IPS DF 6.9 (cell line): Measurements from ENCODE around the gene KAZN.

ENCODE experiments used
- DNase-seq: peaks from one replicate; pipeline ENCODE4 v3.0.0-alpha.2; 2013; ENCODE audit warnings: low read depth, low spot score
- H3K27ac ChIP-seq: one replicate; pipeline ENCODE4 v1.5.1; 2013; ENCODE audit warnings: low read length, control low read depth
- H3K27me3 ChIP-seq: 2 replicates; pipeline ENCODE4 v1.6.1; 2013; ENCODE audit warnings: mild to moderate bottlenecking, low read length; ENCODE audit not compliant: control insufficient read depth, insufficient read depth
- H3K36me3 ChIP-seq: 2 replicates; pipeline ENCODE4 v1.6.1; 2013; ENCODE audit warnings: low read length; ENCODE audit not compliant: control insufficient read depth, insufficient read depth
- H3K4me1 ChIP-seq: 2 replicates; pipeline ENCODE4 v1.6.1; 2013; ENCODE audit warnings: low read length; ENCODE audit not compliant: control insufficient read depth, insufficient read depth
- H3K4me3 ChIP-seq: 2 replicates; pipeline ENCODE4 v1.5.1; 2013; ENCODE audit warnings: mild to moderate bottlenecking, low read length
- H3K9me3 ChIP-seq: 2 replicates; pipeline ENCODE4 v1.6.1; 2013; ENCODE audit warnings: low read length, inconsistent platforms; ENCODE audit not compliant: control insufficient read depth, insufficient read depth
- WGBS: extraction: QIAGEN DNeasy Blood & Tissue Kit; methylation state at CpG from one replicate; pipeline ENCODE4 v1.1.7; 2013; ENCODE audit warnings: mixed read lengths, missing lambda C conversion rate; ENCODE audit not compliant: insufficient read length, insufficient coverage; 5-methylcytosine and 5-hydroxymethylcytosine counted together

KAZN gene

GRCh38 chr1:14848625-14849024 lies 250.1 kb downstream of the KAZN start:
- Histone ChIP-seq H3K9me3 (no peaks in the 10 kb centered on the region), H3K4me3 (no peak overlapping the region), H3K36me3 (no peaks in the 10 kb centered on the region), H3K27ac (no peak overlapping the region), H3K27me3 (no peaks in the 10 kb centered on the region), H3K4me1 (no peaks in the 10 kb centered on the region)
- DNase-seq, result no peak
- no CpG with 5 or more reads among the region's 17 CpGs for WGBS

- Histone ChIP-seq H3K4me1 (no peaks in the 10 kb centered on the region), H3K9me3 (no peaks in the 10 kb centered on the region)
Measured at GRCh38 chr1:14849038-14849437, 250.6 kb downstream of the KAZN start.

GRCh38 chr1:14850563-14850962 lies 252.1 kb downstream of the KAZN start:
- Histone ChIP-seq H3K27me3 (no peaks in the 10 kb centered on the region), H3K9me3 (no peaks in the 10 kb centered on the region), H3K4me3 (no peak overlapping the region), H3K36me3 (no peaks in the 10 kb centered on the region), H3K27ac (no peak overlapping the region), H3K4me1 (no peaks in the 10 kb centered on the region)
- DNase-seq, result no peak
- WGBS, result no CpG with 5 or more reads among the region's 5 CpGs

More at GRCh38 chr1:14849038-14849437, 250.6 kb downstream of the KAZN start:
- Histone ChIP-seq H3K27ac (no peak overlapping the region), H3K36me3 (no peaks in the 10 kb centered on the region), H3K4me3 (no peak overlapping the region), H3K27me3 (no peaks in the 10 kb centered on the region)
- WGBS, result no CpG with 5 or more reads among the region's 8 CpGs
- no peak for DNase-seq

- H3K27ac ChIP-seq, result no peak overlapping the region
- H3K4me1 ChIP-seq, result no peaks in the 10 kb centered on the region
- no peaks in the 10 kb centered on the region for H3K36me3 ChIP-seq
- H3K4me3 ChIP-seq, result no peak overlapping the region
- no peaks in the 10 kb centered on the region for H3K27me3 ChIP-seq
- no CpG with 5 or more reads among the region's 9 CpGs for WGBS
- DNase-seq, result no peak
- H3K9me3 ChIP-seq, result no peaks in the 10 kb centered on the region
Measured at GRCh38 chr1:14851760-14852159, 253.3 kb downstream of the KAZN start.

- DNase-seq, result no peak
- H3K36me3 ChIP-seq, result no peaks in the 10 kb centered on the region
- WGBS, result no CpG with 5 or more reads among the region's 9 CpGs
- H3K9me3 ChIP-seq, result no peaks in the 10 kb centered on the region
- no peaks in the 10 kb centered on the region for H3K4me1 ChIP-seq
- no peak overlapping the region for H3K27ac ChIP-seq
- no peak overlapping the region for H3K4me3 ChIP-seq
- H3K27me3 ChIP-seq, result no peaks in the 10 kb centered on the region
Measured at GRCh38 chr1:14852291-14852690, 253.8 kb downstream of the KAZN start.

GRCh38 chr1:14853518-14853917 lies 255.0 kb downstream of the KAZN start:
- H3K4me3 ChIP-seq, result no peak overlapping the region
- no CpG with 5 or more reads among the region's 5 CpGs for WGBS
- no peaks in the 10 kb centered on the region for H3K9me3 ChIP-seq
- no peaks in the 10 kb centered on the region for H3K4me1 ChIP-seq
- no peaks in the 10 kb centered on the region for H3K36me3 ChIP-seq
- DNase-seq, result no peak
- H3K27me3 ChIP-seq, result no peaks in the 10 kb centered on the region
- no peak overlapping the region for H3K27ac ChIP-seq

- no peaks in the 10 kb centered on the region for H3K36me3 ChIP-seq
- H3K27me3 ChIP-seq, result no peaks in the 10 kb centered on the region
- DNase-seq, result no peak
- no peak overlapping the region for H3K27ac ChIP-seq
- no peaks in the 10 kb centered on the region for H3K9me3 ChIP-seq
- WGBS, result no CpG with 5 or more reads among the region's 3 CpGs
- H3K4me1 ChIP-seq, result no peaks in the 10 kb centered on the region
- H3K4me3 ChIP-seq, result no peak overlapping the region
Measured at GRCh38 chr1:14855268-14855667, 256.8 kb downstream of the KAZN start.

GRCh38 chr1:14855801-14856200 lies 257.3 kb downstream of the KAZN start:
- Histone ChIP-seq H3K27ac (no peak overlapping the region), H3K9me3 (no peaks in the 10 kb centered on the region), H3K4me1 (no peaks in the 10 kb centered on the region), H3K4me3 (no peak overlapping the region), H3K36me3 (no peaks in the 10 kb centered on the region), H3K27me3 (no peaks in the 10 kb centered on the region)
- WGBS, result 100% methylated on average over 2 of the region's 6 CpGs
- no peak for DNase-seq

- H3K36me3 ChIP-seq, result no peaks in the 10 kb centered on the region
- no peaks in the 10 kb centered on the region for H3K9me3 ChIP-seq
- no peak for DNase-seq
- H3K27ac ChIP-seq, result no peak overlapping the region
- H3K4me3 ChIP-seq, result no peak overlapping the region
- WGBS, result no CpG with 5 or more reads among the region's 10 CpGs
- no peaks in the 10 kb centered on the region for H3K4me1 ChIP-seq
- H3K27me3 ChIP-seq, result no peaks in the 10 kb centered on the region
Measured at GRCh38 chr1:14857436-14858195, 259.1 kb downstream of the KAZN start.

GRCh38 chr1:14862114-14862771 lies 263.8 kb downstream of the KAZN start:
- no CpG with 5 or more reads among the region's 13 CpGs for WGBS
- Histone ChIP-seq H3K9me3 (no peaks in the 10 kb centered on the region), H3K4me1 (no peaks in the 10 kb centered on the region), H3K4me3 (no peak overlapping the region), H3K36me3 (no peaks in the 10 kb centered on the region), H3K27ac (no peak overlapping the region), H3K27me3 (no peaks in the 10 kb centered on the region)
- no peak for DNase-seq

- no peak overlapping the region for H3K27ac ChIP-seq
- no peaks in the 10 kb centered on the region for H3K4me1 ChIP-seq
- WGBS, result no CpG with 5 or more reads among the region's 5 CpGs
- H3K9me3 ChIP-seq, result no peaks in the 10 kb centered on the region
- no peak overlapping the region for H3K4me3 ChIP-seq
- no peaks in the 10 kb centered on the region for H3K27me3 ChIP-seq
- no peak for DNase-seq
- H3K36me3 ChIP-seq, result no peaks in the 10 kb centered on the region
Measured at GRCh38 chr1:14865106-14865505, 266.6 kb downstream of the KAZN start.
